SKM-1 treated with dmso at 0.1 percent for 144 hours (cell line): ENCODE data around the gene CA11.
"Not testable (repeated sequence)": the region's sequence is repeated elsewhere in the genome, so short reads cannot be mapped to it uniquely, and the experiment has no call there.

Experiments
- DNase-seq: peaks from one replicate; lab custom pipeline; 2025; ENCODE audit not compliant: unreplicated experiment; lab: John Stamatoyannopoulos, UW

The CA11 gene

GRCh38 chr19:48642862-48643261 is 3.1 kb downstream of the CA11 start:
- no peak for DNase-seq

- DNase-seq = no peak
Measured at GRCh38 chr19:48641850-48642249, 4.1 kb downstream of the CA11 start.

- no peak for DNase-seq
Measured at GRCh38 chr19:48639483-48640375, 6.3 kb downstream of the CA11 start.

- DNase-seq = no peak
Measured at GRCh38 chr19:48638831-48639381, 7.1 kb downstream of the CA11 start.

- DNase-seq = peak; percentile 46
Measured at GRCh38 chr19:48637948-48638830, 7.8 kb downstream of the CA11 start.

DNA sequence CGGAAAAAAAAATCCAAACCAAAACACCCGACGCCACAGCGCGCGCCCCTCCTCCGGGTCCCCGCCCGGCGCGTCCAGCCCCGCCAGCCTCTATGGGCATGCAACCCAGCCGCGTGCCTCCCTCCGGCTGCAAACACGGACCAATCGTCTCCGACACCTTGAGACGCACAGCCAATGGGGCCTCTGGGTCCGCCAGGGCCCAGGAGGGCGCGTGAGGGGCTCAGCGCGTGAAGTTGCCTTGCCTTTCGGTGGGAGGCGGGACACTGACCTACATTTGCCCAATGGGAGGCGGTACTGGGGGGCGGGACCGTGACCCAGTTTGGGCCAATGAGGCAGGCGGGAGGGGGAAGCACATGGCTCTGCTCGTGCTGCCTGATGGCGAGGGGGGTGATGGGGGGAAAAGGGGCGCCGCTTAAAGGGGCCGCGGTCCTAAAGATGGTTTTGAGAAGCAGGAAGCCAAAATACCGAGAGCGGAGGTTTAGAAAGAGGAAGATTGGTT is 8.5 kb downstream of the CA11 start:
- DNase-seq = peak; percentile 86

DNA sequence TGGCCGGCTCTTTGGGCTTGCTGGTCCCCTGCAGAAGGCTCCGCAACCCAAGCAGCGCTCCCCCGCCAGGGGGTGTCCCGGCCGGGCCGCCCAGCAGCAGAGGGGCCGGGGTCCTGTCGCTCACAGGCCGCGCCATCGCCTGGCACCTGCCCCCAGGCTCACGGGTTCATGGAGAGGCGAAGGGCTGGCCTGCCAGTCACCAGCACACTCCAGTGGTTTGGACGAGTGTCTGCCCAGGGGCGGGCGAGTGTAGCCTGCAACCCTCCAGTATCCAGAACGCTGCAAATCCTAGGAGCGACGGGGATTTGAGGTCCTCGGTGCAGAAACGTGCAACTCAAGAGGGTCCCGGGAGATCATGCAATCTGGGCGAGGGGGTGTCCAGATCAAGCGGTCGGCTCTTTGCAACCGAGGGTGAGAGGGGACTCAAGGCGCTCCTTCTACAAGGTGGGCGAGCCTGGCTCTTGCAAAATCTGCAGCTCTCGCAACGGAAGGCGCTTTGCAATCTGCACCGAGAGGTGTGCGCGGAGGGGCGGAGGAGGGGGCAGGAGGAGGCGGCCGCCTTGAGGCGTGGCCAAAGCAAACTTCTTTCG is 9.0 kb downstream of the CA11 start, which contains the start of gene DBP:
Gene DBP, minus strand, starts transcription at position 521 of the 590 bp plus-strand sequence. Its CDS starts 385 bp downstream, at position 136.
- no peak for DNase-seq

- no peak for DNase-seq
Measured at GRCh38 chr19:48635966-48636858, 9.8 kb downstream of the CA11 start.

DNA sequence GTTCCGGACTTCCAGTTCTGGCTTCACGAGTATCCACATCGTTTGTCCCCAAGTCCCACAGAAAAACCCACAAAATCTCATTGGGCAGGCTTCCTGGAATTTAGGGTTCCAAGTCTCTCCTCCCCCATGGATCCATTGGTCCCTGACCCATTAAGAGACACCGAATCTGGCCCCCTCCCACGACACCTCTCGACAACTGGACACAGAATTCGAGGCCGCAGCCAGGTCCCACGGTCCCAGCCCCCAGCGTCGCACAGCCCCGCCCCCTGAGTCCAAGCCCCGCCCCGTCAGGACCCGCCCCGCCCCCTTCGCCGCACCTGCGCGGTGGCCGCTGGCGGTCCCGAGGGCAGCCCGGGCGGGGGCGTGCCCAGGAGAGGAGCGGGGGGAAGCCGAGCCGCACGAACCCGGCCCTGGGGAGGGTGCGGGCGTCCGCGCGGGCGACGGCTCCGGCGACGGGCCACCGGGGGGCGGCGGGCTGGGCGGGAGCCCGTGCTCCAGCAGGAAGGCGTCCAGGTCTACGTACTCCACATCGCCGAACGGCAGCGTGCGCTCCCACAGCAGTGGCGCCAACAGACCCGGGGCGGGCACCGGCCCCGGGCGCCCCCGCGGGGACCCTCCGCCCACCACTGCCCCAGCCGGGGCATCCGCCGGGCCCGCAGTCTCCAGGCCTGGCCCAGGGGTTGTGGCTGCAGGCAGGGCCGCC is 10.6 kb downstream of the CA11 start:
- DNase-seq = no peak

DNA sequence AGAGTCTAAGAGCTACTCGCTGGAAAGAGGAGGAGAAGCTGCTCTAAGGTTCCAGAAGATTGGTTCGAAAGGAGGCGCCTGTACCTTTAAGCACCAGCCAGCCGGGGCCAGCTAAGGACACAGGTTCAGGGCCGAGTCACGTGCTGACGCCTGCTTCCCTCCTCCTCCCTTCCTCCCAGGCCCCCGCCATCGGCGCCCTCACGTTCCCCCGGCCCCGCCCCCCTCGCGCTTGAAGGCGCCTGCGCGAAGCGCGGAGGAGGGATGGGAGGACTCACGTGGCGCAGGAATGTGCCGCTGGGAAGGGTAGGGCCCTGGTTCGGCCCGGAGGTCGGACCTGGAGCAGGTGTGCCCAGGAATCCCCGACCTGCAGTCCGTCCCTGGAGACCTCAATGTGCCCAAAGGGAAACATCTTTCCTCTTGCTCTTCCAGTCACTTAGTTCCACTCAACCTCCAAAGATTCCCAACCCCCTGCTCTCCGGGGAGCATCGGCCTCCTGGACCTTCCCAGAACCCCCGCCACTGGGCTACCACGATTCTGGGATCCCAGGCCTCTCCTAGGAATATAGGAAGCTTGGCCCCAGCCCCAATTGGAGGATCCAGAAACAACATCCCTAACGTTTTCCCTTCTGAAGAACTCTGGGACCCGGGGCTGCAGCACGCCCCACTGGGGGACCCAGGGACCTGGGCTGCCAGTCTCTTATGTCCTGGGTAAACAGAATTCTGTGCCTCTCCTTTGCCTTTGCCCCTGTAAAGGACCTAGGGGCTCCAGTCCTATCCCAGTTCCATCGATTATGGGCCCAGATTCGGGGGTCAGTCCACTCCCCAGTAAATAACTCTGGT is 11.3 kb downstream of the CA11 start:
- peak; percentile 87 for DNase-seq

GRCh38 chr19:48634036-48634342 is 12.0 kb downstream of the CA11 start:
- DNase-seq = no peak

GRCh38 chr19:48633148-48634035 is 12.6 kb downstream of the CA11 start:
- DNase-seq = no peak

DNA sequence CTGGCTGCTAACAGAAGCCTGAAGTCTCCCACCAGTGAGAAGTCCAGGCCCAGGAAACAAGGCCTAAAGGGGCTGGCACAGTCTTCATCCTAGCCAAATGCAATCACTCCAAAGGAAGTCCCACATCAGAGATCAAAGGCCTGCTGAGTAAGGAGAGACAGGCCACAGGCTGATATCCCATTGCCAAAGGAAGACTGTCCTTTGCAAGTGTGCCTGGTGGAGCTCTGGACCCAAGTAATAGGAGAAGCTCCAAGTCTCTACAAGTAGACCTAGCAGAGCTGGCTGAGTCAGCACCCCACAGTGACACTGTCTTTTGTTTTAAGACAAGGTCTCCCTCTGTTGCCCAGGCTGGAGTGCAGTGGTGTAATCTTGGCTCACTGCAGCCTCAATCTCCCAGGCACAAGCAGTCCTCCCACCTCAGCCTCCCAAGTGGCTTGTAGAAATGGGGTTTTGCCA is 13.3 kb downstream of the CA11 start:
- DNase-seq = no peak

- DNase-seq = not testable (repeated sequence)
Measured at GRCh38 chr19:48632286-48632685, 13.7 kb downstream of the CA11 start.

GRCh38 chr19:48631225-48631624 is 14.8 kb downstream of the CA11 start:
- no peak for DNase-seq

- DNase-seq = no peak
Measured at GRCh38 chr19:48630296-48631063, 15.5 kb downstream of the CA11 start.
